HFF-Myc (cell line): ENCODE results near the gene DNAAF8.
A peak's percentile ranks its signal among the peaks of the same experiment; 100 is the strongest.

Experiments used
- DNase-seq: peaks from one replicate; pipeline ENCODE4 v3.0.0-alpha.2; 2011; ENCODE audit warnings: low read depth; ENCODE audit errors: extremely low read depth
- H3K4me3 ChIP-seq: replicated peaks from 2 replicates; pipeline ENCODE4 v1.5.1; 2011; ENCODE audit warnings: low read depth, mild to moderate bottlenecking, control low read depth, low read length
- TF ChIP-seq, protein P1 (sequence below): IDR thresholded peaks from 2 replicates; pipeline ENCODE4 v1.5.1; 2012; ENCODE audit warnings: mild to moderate bottlenecking, low read depth, low read length, control low read depth; ENCODE audit errors: missing control alignments

DNAAF8 gene

DNA sequence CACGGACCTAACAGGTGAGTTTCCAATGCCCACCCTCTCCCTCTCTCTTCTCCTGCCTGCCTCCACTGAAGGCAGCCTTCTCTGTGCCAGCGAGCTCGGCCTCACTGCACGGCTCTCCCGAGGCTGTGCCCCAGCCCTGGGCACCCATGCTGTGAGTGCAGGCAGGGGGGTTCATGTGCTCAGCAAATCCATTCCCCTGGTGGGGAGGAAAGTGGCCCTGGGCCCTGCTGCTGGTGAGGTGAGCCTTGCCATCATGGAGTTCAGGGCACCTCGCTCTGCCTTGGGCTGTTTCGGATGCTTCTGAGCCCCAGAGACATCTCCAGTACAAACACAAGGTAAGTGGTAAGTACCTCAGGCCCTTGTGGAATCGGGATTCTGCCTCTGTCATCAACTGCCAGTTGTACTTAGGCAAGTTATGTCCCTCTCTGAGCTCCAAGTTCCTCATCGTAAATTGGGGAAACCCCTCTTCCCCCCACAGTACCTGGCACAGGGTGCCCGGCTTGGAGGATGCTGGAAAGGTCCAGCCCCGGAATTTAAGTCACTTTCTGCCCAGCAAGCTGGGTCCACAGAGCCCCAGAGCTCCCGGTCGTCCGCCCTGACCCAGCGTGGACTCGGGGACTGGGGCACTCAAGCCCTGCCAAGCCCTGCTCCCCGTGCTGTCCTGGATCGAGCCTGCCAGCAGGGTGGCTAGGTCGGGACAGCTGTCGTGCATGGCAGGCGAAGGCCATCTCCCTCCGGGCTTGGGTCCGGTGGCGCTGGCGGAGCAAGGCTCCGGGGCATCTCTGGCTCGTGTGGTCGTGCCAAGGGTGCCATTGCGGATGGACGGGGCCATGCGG lies 41.7 kb upstream of the DNAAF8 start:
- no peak for DNase-seq
- TF ChIP-seq, protein P1, sequence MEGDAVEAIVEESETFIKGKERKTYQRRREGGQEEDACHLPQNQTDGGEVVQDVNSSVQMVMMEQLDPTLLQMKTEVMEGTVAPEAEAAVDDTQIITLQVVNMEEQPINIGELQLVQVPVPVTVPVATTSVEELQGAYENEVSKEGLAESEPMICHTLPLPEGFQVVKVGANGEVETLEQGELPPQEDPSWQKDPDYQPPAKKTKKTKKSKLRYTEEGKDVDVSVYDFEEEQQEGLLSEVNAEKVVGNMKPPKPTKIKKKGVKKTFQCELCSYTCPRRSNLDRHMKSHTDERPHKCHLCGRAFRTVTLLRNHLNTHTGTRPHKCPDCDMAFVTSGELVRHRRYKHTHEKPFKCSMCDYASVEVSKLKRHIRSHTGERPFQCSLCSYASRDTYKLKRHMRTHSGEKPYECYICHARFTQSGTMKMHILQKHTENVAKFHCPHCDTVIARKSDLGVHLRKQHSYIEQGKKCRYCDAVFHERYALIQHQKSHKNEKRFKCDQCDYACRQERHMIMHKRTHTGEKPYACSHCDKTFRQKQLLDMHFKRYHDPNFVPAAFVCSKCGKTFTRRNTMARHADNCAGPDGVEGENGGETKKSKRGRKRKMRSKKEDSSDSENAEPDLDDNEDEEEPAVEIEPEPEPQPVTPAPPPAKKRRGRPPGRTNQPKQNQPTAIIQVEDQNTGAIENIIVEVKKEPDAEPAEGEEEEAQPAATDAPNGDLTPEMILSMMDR: no peak
- peak overlapping the region; percentile 75 for H3K4me3 ChIP-seq

DNA sequence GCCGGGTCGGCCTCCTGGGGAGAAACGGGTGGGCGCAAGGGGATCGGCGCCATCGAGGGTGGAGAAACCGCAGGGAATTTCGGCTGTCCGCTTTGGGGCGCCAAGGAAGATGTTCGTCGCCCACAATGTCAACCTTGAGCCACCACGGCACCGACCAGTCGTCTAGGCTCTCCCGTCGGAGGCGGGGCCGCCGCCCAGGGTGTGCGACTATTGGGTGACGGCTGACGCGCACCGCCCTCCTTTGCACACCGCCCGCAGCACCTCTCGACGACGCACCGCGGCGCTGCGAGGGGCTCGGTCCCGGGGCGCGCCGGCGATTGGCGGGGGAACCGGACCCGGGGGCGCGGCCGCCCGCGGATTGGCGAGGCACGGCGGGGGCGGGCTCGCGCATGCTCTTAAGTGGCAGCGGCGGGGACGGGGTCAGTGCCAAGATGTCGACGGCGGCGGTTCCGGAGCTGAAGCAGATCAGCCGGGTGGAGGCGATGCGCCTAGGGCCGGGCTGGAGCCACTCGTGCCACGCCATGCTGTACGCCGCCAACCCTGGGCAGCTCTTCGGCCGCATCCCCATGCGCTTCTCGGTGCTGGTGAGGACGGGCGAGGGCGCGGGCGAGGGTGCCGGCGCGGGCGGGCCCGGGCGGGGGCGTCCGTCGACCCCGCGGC lies 40.9 kb upstream of the DNAAF8 start, which contains the start of gene NUDT16L1:
NUDT16L1 (plus strand) TSS at position 267 of the 660 bp plus-strand sequence; CDS start at position 432, 165 bp downstream.
- H3K4me3 ChIP-seq: peak within 1 kb of the TSS; percentile 75
- TF ChIP-seq, protein P1: no peak
- DNase-seq: peak; percentile 65

DNA sequence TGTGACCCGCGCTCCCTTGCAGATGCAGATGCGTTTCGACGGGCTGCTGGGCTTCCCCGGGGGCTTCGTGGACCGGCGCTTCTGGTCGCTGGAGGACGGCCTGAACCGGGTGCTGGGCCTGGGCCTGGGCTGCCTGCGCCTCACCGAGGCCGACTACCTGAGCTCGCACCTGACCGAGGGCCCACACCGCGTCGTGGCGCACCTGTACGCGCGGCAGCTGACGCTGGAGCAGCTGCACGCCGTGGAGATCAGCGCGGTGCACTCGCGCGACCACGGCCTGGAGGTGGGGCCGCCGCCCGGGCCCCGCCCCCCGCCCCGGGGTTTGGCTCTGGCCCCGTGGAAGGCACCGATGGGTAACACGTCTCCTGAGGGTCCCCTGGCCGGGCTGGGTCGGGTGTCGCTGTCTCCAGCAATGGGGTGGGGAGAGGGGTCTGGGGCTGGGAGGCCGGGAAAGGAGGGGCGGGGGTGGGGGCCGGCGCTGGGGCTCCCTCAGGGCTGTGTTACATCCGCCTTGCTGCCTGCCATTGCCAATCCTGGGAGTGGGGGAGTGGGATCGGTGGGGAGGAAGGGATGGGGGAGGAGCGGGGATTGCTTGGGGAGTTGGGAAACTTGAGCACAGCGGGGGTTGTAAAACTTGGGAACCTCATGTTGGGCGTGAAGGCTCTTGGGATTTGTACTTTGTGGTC lies 40.2 kb upstream of the DNAAF8 start:
- TF ChIP-seq, protein P1: no peak
- H3K4me3 ChIP-seq: peak overlapping the region; percentile 75
- DNase-seq: peak; percentile 22

DNA sequence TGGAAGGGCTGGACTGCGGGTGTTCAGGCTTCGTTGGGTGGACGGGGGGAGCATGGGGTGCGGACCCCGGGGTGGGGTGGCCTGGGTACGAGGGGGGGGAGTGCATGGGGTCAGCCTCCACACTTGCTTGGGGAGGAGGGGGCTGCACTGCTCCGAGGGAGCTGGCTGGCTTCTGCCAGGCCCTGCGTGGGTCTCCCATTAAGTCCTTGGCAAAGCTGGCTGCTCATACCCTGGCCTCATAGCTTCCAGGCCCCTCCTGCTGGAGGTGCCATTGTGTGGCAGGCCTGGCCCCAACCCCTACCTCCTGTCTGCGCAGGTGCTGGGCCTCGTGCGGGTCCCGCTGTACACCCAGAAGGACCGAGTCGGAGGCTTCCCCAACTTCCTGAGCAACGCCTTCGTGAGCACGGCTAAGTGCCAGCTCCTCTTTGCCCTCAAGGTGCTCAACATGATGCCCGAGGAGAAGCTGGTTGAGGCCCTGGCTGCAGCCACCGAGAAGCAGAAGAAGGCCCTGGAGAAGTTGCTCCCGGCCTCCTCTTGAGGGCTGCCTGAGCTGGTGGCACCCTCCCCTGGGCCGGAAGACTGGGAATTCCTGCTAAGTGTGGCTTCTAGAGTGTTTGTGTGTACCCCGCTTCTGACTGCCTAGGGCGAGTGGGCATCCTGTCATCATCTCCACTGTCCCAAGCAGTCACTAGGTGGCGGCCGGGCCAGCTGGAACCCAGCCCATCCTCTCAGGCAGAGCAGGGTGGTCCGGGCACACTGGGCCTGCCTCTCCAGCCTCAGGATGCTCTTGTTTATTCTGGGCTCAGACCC lies 39.5 kb upstream of the DNAAF8 start:
- no peak for DNase-seq
- TF ChIP-seq, protein P1: no peak
- peak overlapping the region; percentile 75 for H3K4me3 ChIP-seq

DNA sequence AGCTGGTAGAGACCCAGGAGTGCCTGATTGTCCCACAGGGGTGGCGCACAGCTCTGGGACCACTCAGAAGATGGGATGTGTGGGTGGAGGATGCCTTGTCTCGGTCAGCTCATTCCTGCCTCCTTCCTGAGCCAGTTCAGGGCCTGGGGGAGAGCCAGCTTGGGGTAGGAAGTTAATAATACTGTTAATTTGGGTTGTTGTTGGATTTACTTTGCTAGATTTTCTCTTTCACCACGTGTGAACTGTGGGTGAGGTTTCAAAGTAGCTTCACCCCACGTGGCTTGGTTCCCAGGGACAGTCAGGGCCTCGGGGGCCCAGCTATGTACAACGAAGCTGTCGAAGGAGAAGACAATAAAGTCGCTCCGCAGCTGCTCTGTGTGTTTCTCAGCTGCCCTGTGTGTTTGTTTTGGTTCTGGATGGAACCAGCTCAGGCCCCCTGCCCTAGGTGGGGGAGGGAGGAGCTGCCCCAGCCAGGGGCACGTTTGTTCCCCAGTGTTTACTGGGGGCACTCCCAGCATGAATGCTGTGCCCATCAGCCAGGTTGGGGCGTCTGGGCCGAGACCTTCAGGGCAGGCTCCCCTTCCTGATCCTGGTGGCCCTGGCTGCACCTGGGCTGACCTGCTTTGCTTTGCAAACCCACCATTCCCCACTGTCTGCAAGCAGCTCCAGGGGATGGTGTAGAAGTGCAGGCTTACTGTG lies 38.7 kb upstream of the DNAAF8 start:
- TF ChIP-seq, protein P1: no peak
- DNase-seq: no peak
- peak overlapping the region; percentile 75; the same call in 1 of the 2 replicates for H3K4me3 ChIP-seq
